ENCODE results near the gene CHCHD1.

The CHCHD1 gene

GRCh38 chr10:73807471-73807870 lies 25.6 kb downstream of the CHCHD1 start:
- no peak for DNase-seq (ENCODE audit: low read depth, low spot score)
- H3K4me3 ChIP-seq (ENCODE audit: low read length), result no peak overlapping the region

DNA sequence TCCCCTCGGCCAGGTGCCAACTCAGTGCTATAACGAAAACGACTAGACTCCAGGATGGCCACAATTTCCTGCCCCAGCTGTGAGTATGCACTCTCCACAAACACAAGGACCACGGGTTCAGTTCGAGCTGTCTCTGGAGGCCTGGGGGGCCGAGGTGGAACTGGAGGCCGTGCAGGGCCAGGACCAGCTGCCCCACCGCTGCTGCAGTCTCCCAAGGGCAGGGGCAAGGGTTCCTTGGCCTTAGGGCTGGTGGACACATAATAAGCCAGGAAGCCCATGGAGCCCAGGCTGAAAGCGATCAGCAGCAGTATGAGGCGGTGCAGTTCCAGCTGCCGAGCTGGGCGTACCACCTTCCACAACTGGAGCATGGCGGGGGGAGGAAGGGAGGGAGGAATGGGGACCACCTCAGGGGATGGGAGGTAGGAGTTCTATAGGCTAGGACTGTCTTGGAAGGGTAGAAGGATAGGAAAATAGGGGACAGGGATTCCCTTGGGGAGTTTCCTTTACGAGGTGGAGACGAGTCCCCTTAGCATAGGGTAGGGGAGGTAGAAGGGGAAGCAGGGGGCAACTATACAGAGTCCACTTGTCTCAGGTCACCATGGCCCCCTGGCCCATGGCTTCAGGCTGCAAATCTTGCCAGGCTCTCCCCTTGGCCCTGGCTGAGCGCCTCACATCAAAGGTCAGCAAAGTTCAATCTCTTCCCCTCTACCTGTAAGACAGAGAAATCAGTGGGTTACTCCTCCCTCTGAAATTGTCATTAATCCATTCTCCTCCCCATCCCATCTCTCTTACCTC lies 26.4 kb downstream of the CHCHD1 start:
- no peak overlapping the region for H3K4me3 ChIP-seq (ENCODE audit: low read length)
- DNase-seq (ENCODE audit: low read depth, low spot score), result no peak

DNA sequence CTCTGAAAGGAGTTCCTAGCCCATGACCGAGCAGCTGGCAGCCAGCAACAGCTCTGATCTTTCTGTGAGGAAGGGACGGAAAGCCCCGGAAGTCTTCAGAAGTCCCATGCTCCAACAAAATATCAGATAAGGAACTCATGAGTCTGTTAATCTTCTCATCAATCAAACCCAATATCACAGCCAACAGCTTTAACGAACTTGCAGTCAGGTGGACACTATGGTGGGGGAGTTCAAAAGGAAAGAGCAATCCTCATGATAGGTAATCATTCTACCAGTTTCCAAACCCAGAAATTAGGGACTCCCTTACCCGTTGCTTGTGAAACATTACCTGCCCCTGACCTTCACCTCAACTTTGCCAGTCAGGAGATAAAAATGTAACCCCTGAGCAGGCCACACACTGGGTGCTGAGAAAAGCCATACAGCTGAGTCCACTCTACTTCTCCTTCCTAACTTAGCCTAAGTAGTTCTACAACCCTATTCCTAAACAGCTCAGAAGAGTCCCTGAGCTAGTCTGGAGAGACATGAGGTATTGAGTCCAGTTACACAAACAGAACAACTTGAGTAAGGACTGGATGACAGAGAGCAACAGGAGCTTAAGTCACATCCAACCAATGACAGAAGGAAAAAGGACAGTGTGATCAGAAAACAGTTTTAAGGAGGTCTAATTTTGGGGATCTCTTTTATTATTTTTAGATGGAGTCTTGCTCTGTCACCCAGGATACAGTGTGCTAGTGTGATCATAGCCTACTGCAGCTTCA lies 27.4 kb downstream of the CHCHD1 start:
- no peak for DNase-seq (ENCODE audit: low read depth, low spot score)
- H3K4me3 ChIP-seq (ENCODE audit: low read length), result no peak overlapping the region

DNA sequence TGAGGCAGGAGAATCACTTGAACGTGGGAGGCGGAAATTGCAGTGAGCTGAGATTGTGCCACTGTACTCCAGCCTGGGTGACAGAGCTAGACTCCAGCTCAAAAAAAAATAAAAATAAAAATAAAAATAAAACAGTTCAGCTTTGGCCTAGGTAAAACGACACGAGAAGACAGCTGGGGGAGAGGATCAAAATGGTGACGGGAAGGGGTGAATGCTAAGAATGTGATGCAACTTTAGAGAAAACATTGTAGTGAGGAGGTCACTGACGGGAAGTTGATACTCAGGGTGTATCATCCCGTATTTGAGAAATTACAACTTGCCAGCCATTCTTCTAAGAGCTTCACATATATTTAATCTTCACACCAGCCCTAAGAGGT lies 28.5 kb downstream of the CHCHD1 start:
- DNase-seq (ENCODE audit: low read depth, low spot score), result no peak

GRCh38 chr10:73810735-73811465 lies 29.1 kb downstream of the CHCHD1 start:
- peak; percentile 64 for DNase-seq (ENCODE audit: low read depth, low spot score)
- peak overlapping the region; percentile 62 for H3K4me3 ChIP-seq (ENCODE audit: low read length)

More for the DNA sequence above, 28.5 kb downstream of the CHCHD1 start:
- peak overlapping the region; percentile 62 for H3K4me3 ChIP-seq (ENCODE audit: low read length)

DNA sequence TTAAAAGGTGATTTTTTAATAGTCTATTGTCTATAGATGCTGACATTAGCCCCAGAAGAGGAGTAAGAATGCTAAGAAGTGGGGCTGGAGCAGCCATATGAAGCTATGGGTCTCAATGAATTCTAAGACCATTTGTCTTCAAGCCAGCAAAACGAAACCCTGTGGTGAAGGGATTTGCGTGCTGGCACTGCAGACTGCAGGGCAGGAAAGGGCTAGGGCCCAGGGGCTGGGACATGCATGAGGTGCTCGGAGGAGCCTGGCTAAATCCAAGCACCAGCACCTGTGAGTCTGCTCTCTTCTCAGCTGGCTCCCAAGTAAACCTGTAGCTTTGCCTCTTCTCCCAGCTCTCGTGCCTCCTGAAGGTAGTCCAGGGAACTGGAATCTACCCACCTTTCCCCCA lies 30.8 kb downstream of the CHCHD1 start:
- DNase-seq (ENCODE audit: low read depth, low spot score), result no peak
- no peak overlapping the region for H3K4me3 ChIP-seq (ENCODE audit: low read length)

DNA sequence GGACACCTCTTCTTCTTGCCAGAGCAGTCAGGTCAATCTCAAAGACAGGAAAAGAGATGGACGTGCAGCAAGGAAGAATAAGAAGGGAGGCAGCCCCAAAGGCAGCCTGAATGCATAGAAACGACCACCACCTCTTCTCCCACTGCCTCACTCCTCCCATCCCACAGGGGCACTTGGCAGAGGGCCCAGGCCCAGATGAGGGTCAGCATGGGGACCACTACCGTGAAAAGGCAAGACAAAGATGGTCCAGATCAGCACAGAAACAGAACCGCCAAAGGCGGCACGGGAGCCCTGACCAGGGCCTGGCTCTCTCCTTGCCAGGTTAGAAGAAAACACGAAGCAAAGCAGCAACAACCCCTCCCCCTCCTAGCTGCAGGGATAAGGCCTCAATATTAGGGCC lies 31.5 kb downstream of the CHCHD1 start:
- no peak overlapping the region for H3K4me3 ChIP-seq (ENCODE audit: low read length)
- no peak for DNase-seq (ENCODE audit: low read depth, low spot score)

DNA sequence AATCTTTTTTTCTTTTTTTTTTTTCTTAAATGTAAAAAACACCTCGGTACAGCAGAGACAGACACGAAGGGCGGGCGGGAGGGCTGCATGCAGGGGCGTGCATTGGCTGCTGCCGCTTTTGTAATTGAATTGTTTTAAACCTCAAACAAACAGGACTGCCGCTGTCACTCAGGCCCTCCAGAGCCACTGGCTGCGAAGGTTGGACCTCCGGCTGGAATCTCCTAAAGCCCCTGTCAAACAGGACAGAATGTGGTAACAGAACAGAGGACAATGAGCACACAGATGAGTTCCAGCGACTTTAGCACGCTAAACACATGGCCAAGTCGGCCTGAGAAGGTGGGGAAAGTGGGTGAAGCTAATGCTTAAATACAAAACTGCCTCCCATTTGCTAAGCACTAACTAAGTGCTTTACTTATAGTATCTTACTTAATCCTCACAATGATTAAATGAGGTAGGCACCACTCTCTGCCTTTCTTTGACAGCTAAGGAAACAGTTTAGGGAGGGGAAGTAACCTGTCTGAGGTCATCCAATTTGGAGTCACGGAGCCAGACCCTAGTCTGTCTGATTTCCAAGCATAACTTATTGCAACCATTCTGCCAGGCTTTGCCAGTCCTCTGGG lies 32.5 kb downstream of the CHCHD1 start:
- no peak for DNase-seq (ENCODE audit: low read depth, low spot score)
- no peak overlapping the region for H3K4me3 ChIP-seq (ENCODE audit: low read length)

DNA sequence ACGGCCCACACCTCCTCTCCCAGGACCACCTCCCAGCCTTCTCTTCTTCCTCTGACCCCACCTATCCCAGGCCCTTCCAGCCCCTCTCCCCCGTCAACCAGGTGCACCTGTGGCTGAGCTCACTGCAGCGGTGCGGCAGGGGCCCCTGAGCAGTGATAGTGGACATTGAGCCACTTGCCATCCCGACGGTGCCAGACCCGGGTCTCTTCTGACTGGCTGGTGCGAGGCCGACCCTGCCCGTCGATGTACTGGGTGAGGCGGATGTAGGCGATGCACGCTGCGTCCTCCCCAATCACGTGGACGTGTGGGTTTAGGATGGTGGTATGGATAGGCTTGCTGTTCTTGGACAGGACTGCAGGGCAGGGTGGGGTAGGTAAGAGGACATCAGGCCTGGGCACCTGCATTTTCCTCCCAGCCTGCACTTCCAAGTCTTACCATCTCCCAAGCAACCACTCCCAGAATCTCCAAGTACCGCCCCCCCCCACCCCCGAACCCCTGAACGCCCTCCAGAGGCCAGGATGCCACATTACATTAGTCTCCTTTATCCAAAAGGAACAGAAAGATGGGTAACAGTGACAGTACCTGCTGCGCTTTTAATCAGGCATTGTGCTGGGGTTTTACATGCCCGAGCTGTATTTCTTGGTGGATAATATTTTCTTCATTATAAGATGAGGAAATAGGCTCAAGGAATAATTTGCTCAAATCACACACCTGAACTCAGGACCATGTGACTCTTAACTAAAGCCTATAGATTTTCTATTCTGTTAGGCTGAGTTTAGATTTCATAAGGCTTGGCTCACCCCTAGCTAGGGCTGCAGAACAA lies 33.3 kb downstream of the CHCHD1 start:
- no peak for DNase-seq (ENCODE audit: low read depth, low spot score)
- no peak overlapping the region for H3K4me3 ChIP-seq (ENCODE audit: low read length)

- H3K4me3 ChIP-seq (ENCODE audit: low read length), result no peak overlapping the region
Measured at GRCh38 chr10:73815719-73816030, 33.8 kb downstream of the CHCHD1 start.

DNA sequence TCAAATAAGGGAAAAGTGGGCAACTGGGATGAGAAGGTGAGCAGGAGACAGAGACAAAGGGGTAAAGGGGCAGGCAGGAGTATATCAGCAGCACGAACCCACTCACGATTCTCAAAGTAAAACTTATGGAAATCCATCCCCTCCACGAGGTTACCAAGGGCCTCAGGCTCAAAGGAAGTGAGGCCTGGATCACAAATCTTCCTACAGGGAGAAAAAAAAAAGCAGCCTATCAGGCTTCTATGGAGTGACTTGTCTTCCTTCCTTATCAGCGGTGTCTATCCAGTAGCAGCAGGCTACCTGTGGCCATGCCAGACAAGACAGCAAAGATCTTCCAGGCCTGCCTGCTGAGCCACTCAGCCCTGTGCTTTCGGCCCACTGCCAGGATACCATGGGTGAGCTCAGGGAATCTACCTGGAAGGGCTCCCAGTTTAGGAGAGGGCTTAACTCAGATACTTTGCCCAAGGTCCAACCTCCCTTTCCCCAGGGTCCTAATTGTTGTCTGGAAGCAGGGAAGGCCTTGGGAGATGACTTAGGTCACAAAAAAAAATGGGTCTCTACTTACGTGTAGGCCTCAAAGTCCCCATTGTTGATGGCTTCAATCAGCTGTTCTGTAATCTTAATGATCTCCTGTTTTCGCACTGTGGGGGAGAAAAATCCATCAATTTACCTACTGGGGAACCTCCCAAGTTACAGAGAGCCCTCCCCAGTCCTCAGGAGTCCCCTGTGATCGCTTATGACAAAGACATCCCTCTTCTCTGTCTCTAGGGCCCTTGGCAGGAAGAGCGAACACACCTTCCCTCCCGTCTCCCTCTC lies 35.3 kb downstream of the CHCHD1 start:
- DNase-seq (ENCODE audit: low read depth, low spot score), result no peak
- no peak overlapping the region for H3K4me3 ChIP-seq (ENCODE audit: low read length)

More at GRCh38 chr10:73815719-73816030, 33.8 kb downstream of the CHCHD1 start:
- no peak for DNase-seq (ENCODE audit: low read depth, low spot score)

GRCh38 chr10:73817826-73818225 lies 36.0 kb downstream of the CHCHD1 start:
- no peak overlapping the region for H3K4me3 ChIP-seq (ENCODE audit: low read length)
- no peak for DNase-seq (ENCODE audit: low read depth, low spot score)

- H3K4me3 ChIP-seq (ENCODE audit: low read length), result no peak overlapping the region
- DNase-seq (ENCODE audit: low read depth, low spot score), result no peak
Measured at GRCh38 chr10:73818402-73818801, 36.6 kb downstream of the CHCHD1 start.

DNA sequence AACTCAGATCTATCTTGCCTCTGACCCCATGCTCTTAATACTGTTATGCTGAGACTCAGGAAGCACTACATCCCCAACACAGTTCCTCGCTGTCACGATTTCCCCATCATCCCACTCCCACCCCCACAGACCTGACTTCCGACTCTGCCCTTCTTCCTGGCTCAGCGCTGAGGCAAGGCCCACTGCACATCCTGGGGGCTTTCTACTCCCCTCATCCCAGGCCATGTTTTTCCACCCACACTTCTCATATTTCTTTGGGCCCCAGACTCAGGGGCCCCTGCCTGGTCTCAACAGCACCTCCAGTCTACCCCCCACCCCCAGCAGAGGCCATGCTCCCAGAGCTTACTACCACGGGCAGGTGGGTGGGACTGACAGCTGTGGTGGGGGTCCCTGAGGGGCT lies 37.2 kb downstream of the CHCHD1 start:
- no peak for DNase-seq (ENCODE audit: low read depth, low spot score)
- H3K4me3 ChIP-seq (ENCODE audit: low read length), result no peak overlapping the region

GRCh38 chr10:73819513-73820093 lies 37.8 kb downstream of the CHCHD1 start:
- no peak for DNase-seq (ENCODE audit: low read depth, low spot score)
- no peak overlapping the region for H3K4me3 ChIP-seq (ENCODE audit: low read length)

DNA sequence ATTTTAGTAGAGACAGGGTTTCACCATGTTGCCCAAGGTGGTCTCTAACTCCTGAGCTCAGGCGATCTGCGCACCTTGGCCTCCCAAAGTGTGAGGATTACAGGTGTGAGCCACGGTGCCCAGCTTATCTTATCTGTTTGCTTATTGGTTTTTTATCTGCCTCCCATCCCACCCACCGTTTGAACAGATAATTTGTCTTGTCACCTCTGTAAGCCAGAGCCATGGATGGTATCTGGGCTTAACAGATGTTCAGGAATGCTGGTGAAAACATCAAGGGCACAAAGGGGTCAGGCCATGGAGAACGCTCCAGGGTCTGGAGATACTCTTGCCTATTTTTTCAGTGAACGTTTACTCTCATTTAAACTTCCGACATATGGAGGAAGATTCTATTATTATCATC lies 41.5 kb downstream of the CHCHD1 start:
- H3K4me3 ChIP-seq (ENCODE audit: low read length), result no peak overlapping the region
- DNase-seq (ENCODE audit: low read depth, low spot score), result no peak

- DNase-seq (ENCODE audit: low read depth, low spot score), result no peak
- H3K4me3 ChIP-seq (ENCODE audit: low read length), result no peak overlapping the region
Measured at GRCh38 chr10:73824146-73824725, 42.4 kb downstream of the CHCHD1 start.

Measured in Jurkat, Clone E6-1 (cell line).